ENCODE measurements around the gene HLA-DMB. TPM values are rescaled to one million over a fixed set of nuclear protein-coding genes. Genes with fewer than 3 reads are reported as not detected.
"Not testable (repeated sequence)": the region's sequence is repeated elsewhere in the genome, so short reads cannot be mapped to it uniquely, and the experiment has no call there.

The HLA-DMB gene
- total RNA-seq, 1 donor from 2014 or later = 0.07 TPM

- DNase-seq (ENCODE audit: low read depth, low spot score) = no peak
These were observed 9.2 kb upstream of the HLA-DMB start for GRCh38 chr6:32950010-32950409.

GRCh38 chr6:32949113-32949512, 8.3 kb upstream of the HLA-DMB start:
- no peak for DNase-seq (ENCODE audit: low read depth, low spot score)

- DNase-seq (ENCODE audit: low read depth, low spot score) = no peak
These were observed 7.0 kb upstream of the HLA-DMB start for GRCh38 chr6:32947552-32948465.

- no peak for DNase-seq (ENCODE audit: low read depth, low spot score)
These were observed 6.1 kb upstream of the HLA-DMB start for GRCh38 chr6:32946893-32947292.

- DNase-seq (ENCODE audit: low read depth, low spot score) = no peak
These were observed 5.1 kb upstream of the HLA-DMB start for GRCh38 chr6:32945953-32946352.

GRCh38 chr6:32945108-32945760, 4.4 kb upstream of the HLA-DMB start:
- DNase-seq (ENCODE audit: low read depth, low spot score) = no peak

- DNase-seq (ENCODE audit: low read depth, low spot score) = no peak
These were observed 3.2 kb upstream of the HLA-DMB start for GRCh38 chr6:32943864-32944649.

- DNase-seq (ENCODE audit: low read depth, low spot score) = not testable (repeated sequence)
These were observed 1.8 kb upstream of the HLA-DMB start for GRCh38 chr6:32942555-32943123.

- DNase-seq (ENCODE audit: low read depth, low spot score) = no peak
These were observed 463 bp upstream of the HLA-DMB start for GRCh38 chr6:32941214-32941768.

- DNase-seq (ENCODE audit: low read depth, low spot score) = no peak
These were observed 2.3 kb downstream of the HLA-DMB start for GRCh38 chr6:32938494-32938893.

- DNase-seq (ENCODE audit: low read depth, low spot score) = no peak
These were observed 3.6 kb downstream of the HLA-DMB start for GRCh38 chr6:32937230-32937633.

GRCh38 chr6:32936239-32937152, 4.3 kb downstream of the HLA-DMB start:
- DNase-seq (ENCODE audit: low read depth, low spot score) = no peak

GRCh38 chr6:32935551-32936238, 5.1 kb downstream of the HLA-DMB start:
- no peak for DNase-seq (ENCODE audit: low read depth, low spot score)

GRCh38 chr6:32933661-32934085, 7.2 kb downstream of the HLA-DMB start:
- DNase-seq (ENCODE audit: low read depth, low spot score) = peak; percentile 27

- DNase-seq (ENCODE audit: low read depth, low spot score) = no peak
These were observed 8.5 kb downstream of the HLA-DMB start for GRCh38 chr6:32932132-32932868.

GRCh38 chr6:32931211-32931610, 9.6 kb downstream of the HLA-DMB start:
- no peak for DNase-seq (ENCODE audit: low read depth, low spot score)

- no peak for DNase-seq (ENCODE audit: low read depth, low spot score)
These were observed 18.7 kb downstream of the HLA-DMB start for GRCh38 chr6:32922083-32922482.

GRCh38 chr6:32920715-32921114, 20.1 kb downstream of the HLA-DMB start:
- no peak for DNase-seq (ENCODE audit: low read depth, low spot score)

- no peak for DNase-seq (ENCODE audit: low read depth, low spot score)
These were observed 27.9 kb downstream of the HLA-DMB start for GRCh38 chr6:32912951-32913350.

Data from pulmonary artery endothelial cell (primary cell).